ENCODE data around the gene NUP37.
"Not testable (repeated sequence)": the region's sequence is repeated elsewhere in the genome, so short reads cannot be mapped to it uniquely, and the experiment has no call there.

NUP37 gene, protein sequence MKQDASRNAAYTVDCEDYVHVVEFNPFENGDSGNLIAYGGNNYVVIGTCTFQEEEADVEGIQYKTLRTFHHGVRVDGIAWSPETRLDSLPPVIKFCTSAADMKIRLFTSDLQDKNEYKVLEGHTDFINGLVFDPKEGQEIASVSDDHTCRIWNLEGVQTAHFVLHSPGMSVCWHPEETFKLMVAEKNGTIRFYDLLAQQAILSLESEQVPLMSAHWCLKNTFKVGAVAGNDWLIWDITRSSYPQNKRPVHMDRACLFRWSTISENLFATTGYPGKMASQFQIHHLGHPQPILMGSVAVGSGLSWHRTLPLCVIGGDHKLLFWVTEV
- 11.2 to 33.1 (median 16.9) reads per million in 3 experiments for total RNA-seq

DNA sequence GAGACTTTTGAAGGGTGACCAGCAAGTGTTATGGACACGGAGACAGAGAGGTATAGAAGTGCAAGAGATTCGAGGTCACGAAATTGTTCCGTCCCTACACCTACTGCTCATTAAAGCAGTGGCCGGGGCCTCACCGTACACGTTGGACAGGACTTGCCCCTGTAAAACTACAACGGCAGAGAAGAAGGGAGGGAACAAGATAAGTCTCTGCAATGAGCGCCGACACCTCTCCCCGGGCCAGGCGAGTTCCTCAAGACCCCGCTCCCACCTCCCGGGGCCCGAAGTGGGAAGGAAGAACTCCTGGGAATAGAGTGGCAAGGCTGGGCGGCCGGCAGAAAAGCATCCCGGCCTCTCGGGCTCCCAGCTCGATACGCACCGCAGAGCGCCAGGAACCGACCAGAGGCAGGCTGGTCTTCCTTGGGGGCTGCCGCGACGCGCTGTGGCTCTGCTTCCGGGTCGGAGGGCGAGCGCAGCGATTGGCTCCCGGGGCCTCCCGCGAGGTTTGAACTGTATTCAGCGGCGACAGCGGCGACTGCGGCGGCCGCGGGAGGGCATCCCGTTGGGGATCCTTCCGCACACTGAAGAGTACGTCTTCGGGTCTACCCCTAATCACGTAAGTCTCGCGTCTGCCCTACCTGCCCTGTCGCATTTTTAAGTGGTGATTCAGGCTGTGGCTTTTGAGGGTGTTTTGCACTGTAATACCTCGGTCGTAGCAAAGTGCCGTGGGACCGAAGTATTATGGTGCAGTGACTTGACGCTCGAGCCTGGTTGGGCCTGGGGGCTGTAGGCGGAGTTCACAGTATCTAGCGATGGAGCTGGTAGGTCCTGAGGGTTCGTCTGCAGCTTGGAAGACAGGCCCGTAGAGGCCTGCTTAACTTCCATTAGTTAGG is at the start of gene NUP37, which contains the start of gene PARPBP:
Gene NUP37 (minus strand): TSS at position 441 of the 890 bp plus-strand sequence. CDS start 1,596 bp downstream, outside the sequence.
Gene PARPBP (plus strand): TSS at position 510 of the 890 bp plus-strand sequence. CDS start 3,706 bp downstream, outside the sequence.
- peak; percentile 90 for DNase-seq

DNA sequence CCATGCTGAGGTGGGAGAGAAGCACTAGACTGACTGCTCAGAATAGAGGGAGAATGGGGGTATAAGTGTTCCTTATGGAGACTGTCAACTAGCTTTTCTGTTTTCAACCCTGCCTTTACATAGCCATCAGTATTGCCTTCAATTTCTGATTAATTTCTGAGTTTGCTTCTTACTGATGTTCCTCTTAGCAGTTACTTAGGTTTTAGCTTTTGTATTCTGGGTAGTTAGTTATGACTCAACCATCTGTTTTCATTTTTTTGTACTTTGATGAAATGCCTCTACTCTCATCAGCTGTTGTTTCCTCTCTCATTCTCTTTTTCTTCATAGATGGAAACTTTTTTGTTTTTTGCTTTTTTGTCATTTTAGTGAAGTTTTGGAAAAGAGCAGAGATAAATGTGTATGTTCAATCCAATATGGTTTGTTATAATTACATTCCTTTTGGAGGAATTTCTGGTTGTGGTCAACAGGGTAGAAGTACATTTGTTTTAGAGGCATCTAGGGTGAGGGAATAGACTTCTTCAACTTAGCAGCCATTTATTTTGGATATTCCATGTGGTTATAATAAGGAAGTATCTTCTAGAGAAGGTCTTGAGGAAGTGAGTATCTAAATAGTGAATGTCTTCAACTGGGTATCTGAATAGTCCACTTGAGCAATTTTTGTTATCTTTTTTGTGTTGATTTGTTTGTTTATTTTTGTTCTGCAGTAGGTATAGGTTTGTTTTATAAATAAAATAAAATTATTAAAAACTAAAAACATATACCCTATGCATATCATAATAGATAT is 48.1 kb upstream of the NUP37 start:
- DNase-seq: no peak

DNA sequence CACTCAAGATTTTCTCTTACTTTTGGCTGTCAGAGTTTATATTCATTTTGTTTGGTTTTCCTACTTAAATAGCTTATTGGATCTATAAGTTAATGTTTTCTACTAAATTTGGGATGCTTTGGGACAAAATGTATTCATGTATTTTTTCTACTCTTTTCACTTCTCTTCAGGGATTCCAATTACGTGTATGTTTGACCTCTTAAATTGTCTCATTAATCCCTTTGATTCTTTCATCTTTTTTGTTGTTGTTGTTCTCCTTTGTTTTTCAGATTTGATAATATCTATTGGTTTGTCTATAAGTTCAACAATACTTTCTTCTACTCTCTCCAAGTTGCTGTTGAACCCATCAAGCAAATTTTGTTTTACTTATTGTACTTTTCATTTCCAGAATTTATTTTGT is 43.5 kb upstream of the NUP37 start:
- DNase-seq: no peak

DNA sequence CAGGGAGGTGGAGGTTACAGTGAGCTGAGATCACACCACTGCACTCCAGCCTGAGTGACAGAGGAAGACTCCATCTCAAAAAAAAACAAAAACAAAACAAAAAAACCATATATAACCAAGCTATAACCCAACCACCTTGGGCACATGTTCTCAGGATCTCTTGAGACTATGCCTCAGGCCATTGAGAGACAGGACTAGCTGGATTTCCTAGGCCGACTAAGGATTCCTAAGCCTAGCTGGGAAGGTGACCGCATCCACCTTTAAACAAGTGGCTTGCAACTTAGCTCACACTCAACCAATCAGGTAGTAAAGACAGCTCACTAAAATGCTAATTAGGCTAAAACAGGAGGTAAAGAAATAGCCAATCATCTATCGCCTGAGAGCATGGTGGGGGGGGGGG is 35.3 kb upstream of the NUP37 start:
- not testable (repeated sequence) for DNase-seq

DNA sequence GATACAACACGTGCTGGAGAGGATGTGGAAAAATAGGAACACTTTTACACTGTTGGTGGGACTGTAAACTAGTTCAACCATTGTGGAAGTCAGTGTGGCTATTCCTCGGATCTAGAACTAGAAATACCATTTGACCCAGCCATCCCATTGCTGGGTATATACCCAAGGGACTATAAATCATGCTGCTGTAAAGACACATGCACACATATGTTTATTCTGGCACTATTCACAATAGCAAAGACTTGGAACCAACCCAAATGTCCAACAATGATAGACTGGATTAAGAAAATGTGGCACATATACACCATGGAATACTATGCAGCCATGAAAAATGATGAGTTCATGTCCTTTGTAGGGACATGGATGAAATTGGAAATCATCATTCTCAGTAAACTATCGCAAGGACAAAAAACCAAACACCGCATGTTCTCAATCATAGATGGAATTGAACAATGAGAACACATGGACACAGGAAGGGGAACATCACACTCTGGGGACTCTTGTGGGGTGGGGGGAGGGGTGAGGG is 27.2 kb upstream of the NUP37 start:
- DNase-seq: not testable (repeated sequence)

DNA sequence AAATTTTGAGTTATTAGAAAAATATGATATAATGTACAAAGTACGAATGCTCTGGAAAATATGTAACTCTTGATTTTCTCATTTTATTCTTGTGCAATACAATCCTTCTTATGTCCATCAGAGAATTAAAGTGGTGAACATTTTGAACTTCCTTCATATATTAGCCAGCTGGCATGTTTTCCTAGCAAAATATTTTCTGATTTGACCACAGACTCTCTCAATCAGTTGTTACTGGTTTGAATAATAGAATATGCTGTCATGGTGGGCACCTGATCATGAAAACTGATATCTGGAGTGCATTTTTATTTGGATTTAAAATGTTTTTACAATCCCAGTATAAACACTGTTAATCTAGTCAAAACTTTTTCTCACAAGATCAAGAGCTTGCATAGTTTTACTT is 24.3 kb upstream of the NUP37 start:
- no peak for DNase-seq

DNA sequence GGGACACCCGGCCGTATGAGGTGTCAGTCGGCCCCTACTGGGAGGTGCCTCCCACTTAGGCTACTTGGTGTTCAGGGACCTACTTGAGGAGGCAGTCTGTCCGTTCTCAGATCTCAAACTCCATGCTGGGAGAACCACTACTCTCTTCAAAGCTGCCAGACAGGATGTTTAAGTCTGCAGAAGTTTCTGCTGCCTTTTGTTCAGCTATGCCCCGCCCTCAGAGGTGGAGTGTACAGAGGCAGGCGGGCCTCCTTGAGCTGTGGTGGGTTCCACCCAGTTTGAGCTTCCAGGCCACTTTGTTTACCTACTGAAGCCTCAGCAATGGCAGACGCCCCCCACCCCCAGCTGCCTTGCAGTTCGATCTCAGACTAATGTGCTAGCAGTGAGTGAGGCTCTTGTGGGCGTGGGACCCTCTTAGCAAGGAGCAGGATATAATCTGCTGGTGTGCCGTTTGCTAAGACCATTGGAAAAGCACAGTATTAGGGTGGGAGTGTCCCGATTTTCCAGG is 23.0 kb upstream of the NUP37 start:
- DNase-seq: peak; percentile 1

DNA sequence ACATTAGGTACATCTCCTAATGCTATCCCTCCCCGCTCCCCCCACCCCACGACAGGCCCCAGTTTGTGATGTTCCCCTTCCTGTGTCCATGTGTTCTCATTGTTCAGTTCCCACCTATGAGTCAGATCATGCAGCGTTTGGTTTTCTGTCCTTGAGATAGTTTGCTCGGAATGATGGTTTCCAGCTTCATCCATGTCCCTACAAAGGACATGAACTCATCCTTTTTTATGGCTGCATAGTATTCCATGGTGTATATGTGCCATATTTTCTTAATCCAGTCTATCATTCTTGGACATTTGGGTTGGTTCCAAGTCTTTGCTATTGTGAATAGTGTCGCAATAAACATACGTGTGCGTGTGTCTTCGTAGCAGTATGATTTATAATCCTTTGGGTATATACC is 17.7 kb upstream of the NUP37 start:
- DNase-seq: not testable (repeated sequence)

DNA sequence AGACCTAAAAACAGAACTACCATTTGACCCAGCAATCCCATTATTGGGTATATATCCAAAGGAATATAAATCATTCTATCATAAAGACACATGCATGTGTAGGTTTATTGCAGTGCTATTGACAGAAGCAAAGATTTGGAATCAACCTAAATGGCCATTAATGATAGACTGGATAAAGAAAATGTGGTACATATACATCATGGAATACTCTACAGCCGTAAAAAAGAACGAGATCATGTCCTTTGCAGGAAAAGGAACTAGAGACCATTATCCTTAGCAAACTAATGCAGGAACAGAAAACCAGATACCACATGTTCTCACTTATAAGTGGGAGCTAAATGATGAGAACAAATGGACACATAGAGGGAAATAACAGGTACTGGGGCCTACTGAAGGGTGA is 11.5 kb upstream of the NUP37 start:
- DNase-seq: not testable (repeated sequence)

DNA sequence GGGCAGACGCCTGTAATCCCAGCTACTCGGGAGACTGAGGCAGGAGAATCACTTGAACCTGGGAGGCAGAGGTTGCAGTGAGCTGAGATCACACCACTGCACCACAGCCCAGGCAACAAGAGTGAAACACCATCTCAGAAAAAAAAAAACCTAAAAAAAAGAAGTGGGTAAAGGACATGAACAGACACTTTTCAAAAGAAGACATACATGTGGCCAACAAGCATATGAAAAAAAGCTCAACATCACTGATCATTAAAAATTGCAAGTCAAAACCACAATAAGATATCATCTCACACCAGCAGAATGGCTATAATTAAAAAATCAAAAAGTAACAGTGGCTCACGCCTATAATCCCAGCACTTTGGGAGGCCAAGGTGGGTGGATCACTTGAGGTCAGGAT is 10.8 kb upstream of the NUP37 start:
- DNase-seq: not testable (repeated sequence)

DNA sequence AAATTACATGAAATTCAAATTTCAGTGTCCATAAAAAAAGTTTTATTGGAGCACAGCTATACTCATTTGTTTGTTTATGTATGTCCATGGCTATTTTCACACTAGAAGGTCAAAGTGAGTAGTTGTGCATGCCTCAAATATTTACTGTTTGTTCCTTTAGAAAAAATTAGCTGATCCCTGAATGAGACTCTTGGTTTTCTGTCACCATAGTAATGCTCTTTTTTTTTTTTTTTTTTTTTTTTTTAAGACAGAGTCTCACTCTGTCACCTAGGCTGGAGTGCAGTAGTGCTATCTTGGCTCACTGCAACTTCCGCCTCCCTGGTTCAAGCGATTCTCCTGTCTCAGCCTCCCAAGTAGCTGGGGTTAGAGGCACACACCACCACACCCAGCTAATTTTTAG is 1.4 kb upstream of the NUP37 start:
- DNase-seq: not testable (repeated sequence)

DNA sequence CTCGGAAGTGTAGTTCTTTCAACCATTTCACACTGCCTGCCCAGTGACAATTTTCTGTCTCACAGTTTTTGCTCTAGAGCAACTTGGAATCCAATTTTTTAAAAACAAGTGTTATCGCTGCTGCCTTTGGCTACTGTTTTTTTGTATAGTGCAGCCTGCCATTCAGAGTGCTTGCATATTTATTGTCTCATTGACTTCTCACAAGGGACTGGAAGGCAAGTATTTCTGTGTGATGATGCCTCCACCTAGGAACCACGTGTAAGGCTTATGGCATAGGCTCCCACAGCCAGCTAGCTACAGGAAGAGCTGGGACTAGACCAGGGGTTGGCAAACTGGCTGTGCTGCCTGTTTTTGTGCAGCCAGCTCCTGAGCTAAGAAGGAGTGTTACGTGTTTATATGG is 972 bp upstream of the NUP37 start:
- no peak for DNase-seq

DNA sequence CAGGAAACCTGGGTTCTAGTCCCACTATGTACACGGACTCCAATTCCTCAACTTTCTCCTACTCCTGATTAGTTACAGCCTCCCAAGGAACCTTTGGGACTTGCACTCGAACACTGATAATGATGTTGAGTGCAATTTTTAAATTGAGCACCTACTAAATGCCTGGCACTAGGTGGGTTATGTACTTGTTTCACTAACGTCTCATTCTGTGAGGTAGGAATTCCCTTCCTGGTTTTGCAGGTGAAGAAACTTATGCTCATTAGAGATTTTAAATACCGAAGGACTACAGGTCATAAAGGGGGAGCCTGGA is 605 bp upstream of the NUP37 start:
- no peak for DNase-seq

DNA sequence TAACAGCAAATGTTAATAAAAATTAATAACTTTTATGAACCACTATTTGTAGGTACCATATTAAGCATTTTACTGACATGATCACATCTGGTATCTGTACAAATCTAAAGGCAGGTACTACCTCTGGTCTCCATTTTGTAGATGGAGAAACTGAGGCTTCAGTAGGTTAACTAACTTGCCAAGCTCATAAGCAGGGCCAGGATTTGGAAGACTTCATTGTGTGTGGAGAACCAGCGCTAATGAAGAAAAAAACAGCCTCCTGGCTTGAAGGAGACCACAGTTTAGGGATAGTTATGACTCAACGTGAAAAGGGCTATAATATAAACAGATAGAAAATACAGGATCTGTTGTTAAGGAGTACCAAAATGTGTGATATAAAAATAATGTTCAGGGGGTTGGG is 1.0 kb downstream of the NUP37 start:
- no peak for DNase-seq

DNA sequence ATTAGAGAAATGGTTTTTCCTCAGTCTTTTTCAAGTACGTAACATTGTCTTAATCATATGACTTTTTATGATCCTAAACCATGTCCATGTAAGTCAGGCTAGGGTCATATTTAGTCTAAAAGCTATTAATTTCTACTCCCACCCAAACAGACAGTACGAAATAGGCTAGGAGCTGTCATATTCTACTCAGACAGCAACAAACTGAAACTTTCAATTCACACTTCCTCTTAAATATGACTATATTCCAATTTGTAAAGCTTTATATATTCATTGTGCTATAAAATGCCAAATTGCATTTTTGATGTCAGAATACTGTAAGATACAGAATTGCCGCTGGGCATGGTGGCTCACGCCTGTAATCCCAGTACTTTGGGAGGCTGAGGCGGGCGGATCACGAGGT is 3.5 kb downstream of the NUP37 start:
- no peak for DNase-seq

DNA sequence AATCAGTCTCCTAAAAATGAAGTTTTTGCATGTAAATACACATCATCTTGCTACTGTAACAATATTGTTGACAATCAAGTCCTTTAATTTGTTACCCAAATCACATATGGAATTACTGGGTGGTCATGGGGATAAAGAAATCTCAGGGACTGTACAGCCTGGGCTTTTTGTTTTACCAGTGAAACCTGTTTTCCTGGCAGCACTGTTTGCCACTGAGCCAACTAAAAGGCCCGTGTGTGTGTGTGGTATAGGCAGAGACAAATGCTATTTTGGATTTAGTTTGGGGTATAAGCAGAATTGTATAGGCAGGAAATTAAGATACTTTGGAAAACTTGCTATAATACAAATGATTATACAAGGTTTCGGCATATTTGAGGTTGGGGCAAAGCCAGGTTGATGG is 5.7 kb downstream of the NUP37 start:
- DNase-seq: no peak

DNA sequence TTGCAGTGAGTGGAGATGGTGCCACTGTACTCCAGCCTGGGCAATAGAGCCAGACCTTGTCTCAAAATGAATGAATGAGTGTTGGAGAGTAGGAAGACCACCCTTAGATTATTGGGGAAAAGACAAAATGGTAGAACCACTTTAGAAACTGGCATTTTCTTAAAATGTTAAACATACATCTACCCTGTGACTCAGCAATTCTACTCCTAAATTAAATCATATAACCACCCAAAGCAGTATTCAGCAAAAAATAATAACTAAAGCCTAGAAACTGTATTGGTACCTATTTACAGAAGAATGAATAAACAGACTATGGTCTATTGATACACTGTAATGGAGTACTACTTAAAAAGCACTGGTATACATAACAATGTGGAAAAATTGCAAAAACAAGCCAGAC is 9.1 kb downstream of the NUP37 start:
- no peak for DNase-seq

DNA sequence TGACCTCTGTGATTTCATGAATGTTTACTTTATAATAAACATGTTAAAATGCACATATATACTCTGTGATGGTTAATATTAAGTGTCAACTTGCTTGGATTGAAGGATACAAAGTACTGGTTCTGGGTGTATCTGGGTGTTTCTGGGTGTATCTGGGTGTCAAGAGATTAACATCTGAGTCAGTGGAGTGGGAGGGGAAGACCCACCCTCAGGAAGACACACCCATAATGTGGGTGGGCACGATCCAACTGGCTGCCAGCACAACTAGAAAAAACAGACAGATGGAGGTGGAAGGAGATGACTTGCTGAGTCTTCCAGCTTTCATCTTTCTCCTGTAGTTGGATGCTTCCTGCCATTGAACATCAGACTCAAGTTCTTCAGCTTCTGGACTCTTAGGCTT is 11.9 kb downstream of the NUP37 start:
- DNase-seq: no peak

DNA sequence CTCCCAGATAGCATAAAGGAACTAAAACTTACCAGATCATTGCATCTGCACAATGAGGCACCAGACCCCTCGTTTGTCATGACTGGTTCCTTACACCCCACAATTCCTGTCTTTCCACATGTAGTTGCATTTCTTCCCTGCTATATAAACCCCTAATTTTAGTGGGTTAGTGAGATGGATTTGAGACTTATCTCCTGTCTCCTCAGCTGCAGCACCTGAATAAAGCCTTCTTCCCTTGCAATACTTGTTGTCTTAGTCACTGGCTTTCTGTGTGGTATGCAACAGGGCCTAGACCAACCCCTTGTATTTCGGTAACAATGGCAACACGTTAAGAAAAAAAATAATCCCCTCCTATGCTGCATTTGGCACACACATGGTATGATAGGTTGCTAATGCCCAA is 13.0 kb downstream of the NUP37 start:
- DNase-seq: no peak

DNA sequence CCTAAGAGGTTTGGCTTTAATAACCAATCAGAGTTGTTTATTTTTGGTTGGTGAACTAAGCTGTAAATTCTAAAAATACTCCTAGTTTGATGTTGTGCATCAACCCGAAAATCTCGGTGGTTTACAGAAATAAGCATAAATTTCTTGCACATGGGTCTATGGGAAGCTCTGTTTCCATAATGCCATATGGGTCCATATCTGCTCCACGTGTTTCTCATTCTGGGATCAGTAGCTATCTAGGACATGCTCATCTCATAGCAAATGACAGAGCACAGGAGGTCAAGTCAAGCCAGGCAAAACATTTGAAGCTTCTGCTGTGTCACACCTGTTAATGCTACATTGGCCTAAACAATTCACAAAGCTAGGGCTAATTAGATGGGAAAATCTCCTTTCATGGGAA is 23.1 kb downstream of the NUP37 start:
- no peak for DNase-seq

DNA sequence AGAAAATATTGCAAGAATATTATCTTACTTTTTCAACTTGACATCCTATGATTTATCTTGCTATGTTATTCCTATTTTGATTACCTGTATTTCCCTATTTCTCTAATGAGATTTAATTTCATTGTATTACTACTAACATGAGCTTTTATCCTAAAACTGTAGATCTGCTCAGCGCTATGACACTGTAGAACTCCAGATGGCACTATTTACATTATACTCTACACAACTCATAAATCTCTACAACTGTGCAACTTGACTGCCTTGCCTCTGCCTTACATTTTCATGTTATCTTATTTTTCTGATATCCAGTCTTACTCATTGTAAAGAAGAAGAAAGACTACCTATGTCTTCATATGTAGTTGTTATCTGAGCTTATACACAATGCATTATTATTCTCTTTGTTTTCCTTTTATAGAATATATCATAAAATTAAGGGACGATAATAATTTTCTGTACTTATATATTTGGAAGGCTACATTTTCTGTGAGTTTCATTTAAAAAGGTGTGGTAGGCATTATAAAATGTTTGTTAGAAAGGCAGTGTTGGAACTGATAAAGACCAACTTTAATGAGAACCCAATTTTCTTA is 24.1 kb downstream of the NUP37 start:
- no peak for DNase-seq

DNA sequence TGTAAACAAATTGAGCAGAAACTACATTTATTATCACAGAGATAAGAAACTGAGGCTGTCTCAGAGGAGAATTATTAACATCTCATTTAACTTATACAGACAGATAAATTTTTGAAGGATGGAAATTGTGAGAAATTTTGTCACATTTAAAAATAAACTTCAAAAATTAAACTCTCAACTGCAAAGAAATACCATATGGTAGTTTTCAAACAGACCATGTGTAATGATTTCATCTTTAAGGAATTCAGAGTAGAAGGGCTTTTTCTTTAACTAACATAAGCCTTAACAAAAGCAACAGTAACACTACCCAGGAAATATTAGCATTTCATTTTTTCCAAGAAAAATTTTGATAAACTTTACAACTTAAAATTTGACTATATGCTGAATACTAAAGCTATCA is 26.6 kb downstream of the NUP37 start:
- DNase-seq: no peak

Measured in central memory CD4-positive, alpha-beta T cell (primary cell).